ENCODE measurements around the gene MGMT.

Gene MGMT

DNA sequence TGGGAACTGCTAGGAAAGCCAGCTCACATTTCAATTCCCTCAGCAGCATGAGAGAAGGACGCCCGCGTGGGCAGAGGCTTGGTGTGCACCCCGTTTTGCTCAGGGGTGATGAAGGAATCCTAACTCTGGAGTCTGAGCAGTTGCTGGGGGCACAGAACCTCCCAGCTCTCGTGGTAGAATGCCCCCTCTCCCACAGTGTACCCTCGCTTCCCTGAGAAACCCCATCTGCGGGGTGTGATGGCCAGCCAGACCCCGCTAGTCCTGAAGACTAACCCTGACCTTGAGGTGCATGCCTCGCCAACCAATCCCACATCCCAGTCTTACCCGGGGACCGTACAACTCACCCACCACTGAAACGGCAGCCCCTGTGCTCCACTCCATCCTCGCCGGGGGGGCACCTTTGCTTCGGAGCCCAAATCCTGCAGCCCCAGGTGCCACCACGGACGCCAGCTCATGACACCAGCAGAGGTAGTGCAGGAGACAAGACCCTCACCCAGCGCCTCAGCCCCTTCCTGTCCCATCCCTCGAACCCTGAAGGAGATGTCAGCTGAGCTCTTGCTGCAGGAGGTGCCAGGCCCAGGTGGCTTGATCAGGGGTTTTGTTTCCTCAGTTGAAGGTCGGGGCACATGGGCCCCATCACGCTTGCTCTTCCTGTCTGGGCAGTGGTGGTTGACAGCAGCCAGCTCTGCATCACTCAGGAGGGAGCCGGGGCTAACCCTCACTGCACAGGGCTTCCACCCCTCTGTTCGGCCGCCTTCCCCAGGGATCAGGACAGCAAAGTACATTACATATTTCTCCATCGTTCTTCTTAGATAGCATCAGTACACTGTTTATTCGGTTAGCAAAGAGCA lies 236.5 kb downstream of the MGMT start:
- TF ChIP-seq SUZ12 (IDR thresholded peaks at IDR 0.05; ENCODE audit: extremely low read depth, insufficient read depth, insufficient read length) (no peak), ZNF274 (IDR thresholded peaks at IDR 0.05; ENCODE audit: low read depth, low read length) (no peak), YY1 (IDR thresholded peaks at IDR 0.05; ENCODE audit: insufficient read depth, insufficient read length) (no peak)
- H3K27me3 ChIP-seq (ENCODE audit: insufficient read depth, insufficient read length): no peaks in the 10 kb centered on the region
- no peaks in the 10 kb centered on the region for H3K36me3 ChIP-seq (ENCODE audit: insufficient read depth, insufficient read length, low read length)
- no peak overlapping the region for H3K4me3 ChIP-seq (ENCODE audit: insufficient read length, low read depth)
- H3K4me1 ChIP-seq (ENCODE audit: insufficient read depth, insufficient read length): peaks cover 1% of the 10 kb centered on the region
- H3K9me3 ChIP-seq (ENCODE audit: insufficient read depth, low read length): no peaks in the 10 kb centered on the region
- no peak overlapping the region for H3K9ac ChIP-seq (ENCODE audit: insufficient read length, low read depth)
- no peak for DNase-seq (ENCODE audit: low read depth, low spot score)

DNA sequence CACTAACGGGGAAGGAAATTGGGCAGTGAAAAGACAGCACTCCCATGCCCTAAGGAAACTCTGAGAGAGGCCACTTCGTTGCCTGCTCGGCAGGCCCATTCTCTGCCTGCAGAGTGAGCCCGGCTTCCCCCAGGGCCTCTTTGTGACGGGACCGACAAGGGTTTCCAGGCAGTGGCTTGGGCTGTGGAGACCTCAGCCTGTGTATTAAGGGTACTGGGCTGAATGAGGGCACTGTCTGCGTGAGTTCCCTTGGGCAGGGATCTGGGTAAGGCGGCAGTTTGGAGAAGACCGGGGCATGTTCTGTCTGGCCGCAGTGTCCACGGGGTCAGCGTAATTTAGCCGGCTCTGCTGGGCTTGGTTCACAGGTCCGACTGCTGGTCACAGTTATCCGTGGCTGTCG lies 237.2 kb downstream of the MGMT start:
- no peaks in the 10 kb centered on the region for H3K9me3 ChIP-seq (ENCODE audit: insufficient read depth, low read length)
- H3K4me1 ChIP-seq (ENCODE audit: insufficient read depth, insufficient read length): peaks cover 1% of the 10 kb centered on the region
- H3K27me3 ChIP-seq (ENCODE audit: insufficient read depth, insufficient read length): no peaks in the 10 kb centered on the region
- no peaks in the 10 kb centered on the region for H3K36me3 ChIP-seq (ENCODE audit: insufficient read depth, insufficient read length, low read length)
- no peak overlapping the region for H3K4me3 ChIP-seq (ENCODE audit: insufficient read length, low read depth)
- no peak overlapping the region for H3K9ac ChIP-seq (ENCODE audit: insufficient read length, low read depth)
- DNase-seq (ENCODE audit: low read depth, low spot score): no peak
- TF ChIP-seq ZNF274 (IDR thresholded peaks at IDR 0.05; ENCODE audit: low read depth, low read length): no peak
- no peak for TF ChIP-seq YY1 (IDR thresholded peaks at IDR 0.05; ENCODE audit: insufficient read depth, insufficient read length)
- no peak for TF ChIP-seq SUZ12 (IDR thresholded peaks at IDR 0.05; ENCODE audit: extremely low read depth, insufficient read depth, insufficient read length)

DNA sequence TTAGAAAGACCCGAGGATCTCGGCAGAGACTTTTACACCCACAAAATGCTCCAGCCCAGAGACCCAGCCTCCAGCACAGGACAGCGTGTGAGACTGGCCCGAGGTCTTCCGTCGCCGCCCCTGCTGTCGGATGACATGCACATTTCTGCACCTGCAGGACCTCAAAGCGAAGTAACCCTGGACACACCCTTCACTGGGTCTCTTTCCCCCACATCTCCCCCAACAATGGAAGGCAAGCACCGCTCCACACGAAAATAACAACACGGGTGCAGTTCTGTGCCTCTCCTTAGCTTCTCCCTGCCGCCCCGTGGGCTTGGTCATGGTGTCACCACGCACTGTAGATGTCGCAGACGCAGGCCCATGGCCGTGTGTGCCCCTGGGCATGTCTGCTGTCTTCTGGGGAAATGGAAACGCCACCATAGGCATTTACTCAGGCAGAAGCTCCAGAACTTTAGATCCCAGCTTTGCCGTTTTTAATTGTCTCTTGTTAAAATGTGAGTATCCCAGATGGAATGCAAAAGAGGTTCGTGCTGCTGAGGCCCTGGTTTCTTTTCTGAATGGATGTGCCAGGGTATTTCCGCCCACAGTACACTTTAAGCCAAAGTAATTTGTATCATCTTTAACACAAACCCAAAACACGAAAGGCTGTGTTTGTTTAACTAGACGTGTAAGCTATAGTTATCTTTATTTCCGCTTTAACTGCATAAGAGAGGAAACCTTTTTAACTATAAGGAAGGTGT lies 237.9 kb downstream of the MGMT start:
- TF ChIP-seq SUZ12 (IDR thresholded peaks at IDR 0.05; ENCODE audit: extremely low read depth, insufficient read depth, insufficient read length) (no peak), ZNF274 (IDR thresholded peaks at IDR 0.05; ENCODE audit: low read depth, low read length) (no peak), YY1 (IDR thresholded peaks at IDR 0.05; ENCODE audit: insufficient read depth, insufficient read length) (no peak)
- no peaks in the 10 kb centered on the region for H3K9me3 ChIP-seq (ENCODE audit: insufficient read depth, low read length)
- no peak for DNase-seq (ENCODE audit: low read depth, low spot score)
- no peak overlapping the region for H3K9ac ChIP-seq (ENCODE audit: insufficient read length, low read depth)
- no peaks in the 10 kb centered on the region for H3K27me3 ChIP-seq (ENCODE audit: insufficient read depth, insufficient read length)
- H3K4me3 ChIP-seq (ENCODE audit: insufficient read length, low read depth): no peak overlapping the region
- no peaks in the 10 kb centered on the region for H3K36me3 ChIP-seq (ENCODE audit: insufficient read depth, insufficient read length, low read length)
- H3K4me1 ChIP-seq (ENCODE audit: insufficient read depth, insufficient read length): peaks cover 4% of the 10 kb centered on the region

DNA sequence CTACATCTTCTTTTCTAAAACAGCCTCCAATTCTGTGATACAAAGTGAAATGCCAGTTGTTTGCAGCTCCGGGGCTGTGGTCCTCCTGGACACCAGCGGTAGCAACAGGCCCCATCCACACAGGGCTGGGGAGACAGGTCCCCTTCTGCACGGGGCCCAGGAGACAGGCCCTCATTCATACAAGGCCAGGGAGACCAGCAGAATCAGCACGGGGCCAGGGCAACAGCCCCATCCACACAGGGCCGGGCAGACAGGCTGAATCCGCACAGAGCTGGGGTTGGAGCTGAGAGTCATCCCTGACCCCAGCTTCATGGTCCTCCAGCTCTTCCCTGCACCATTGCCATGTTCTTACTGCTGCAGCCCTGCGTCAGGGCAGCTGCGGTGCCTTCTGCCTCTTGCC lies 238.6 kb downstream of the MGMT start:
- no peaks in the 10 kb centered on the region for H3K9me3 ChIP-seq (ENCODE audit: insufficient read depth, low read length)
- no peaks in the 10 kb centered on the region for H3K36me3 ChIP-seq (ENCODE audit: insufficient read depth, insufficient read length, low read length)

DNA sequence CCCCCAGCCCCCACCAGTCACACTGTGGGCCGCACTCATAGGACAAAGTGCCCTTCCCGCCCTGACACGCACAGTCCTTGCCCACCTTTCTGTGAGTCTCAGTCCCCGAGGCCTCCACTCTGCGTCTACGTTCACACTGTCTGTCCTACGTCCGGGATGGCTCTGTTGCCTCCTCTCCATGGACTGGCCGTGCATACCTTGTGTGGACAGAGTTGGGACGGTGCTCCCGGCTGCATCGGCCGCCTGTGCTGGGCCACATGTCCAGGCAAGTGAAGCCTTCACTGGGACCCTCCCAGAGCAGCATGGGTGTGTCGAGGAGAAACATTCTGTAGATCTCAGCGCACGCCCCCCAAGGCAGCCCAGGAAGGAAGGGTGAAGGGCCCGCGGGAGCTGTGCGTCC lies 239.0 kb downstream of the MGMT start:
- H3K9me3 ChIP-seq (ENCODE audit: insufficient read depth, low read length): no peaks in the 10 kb centered on the region
- H3K36me3 ChIP-seq (ENCODE audit: insufficient read depth, insufficient read length, low read length): no peaks in the 10 kb centered on the region
- peaks cover 6% of the 10 kb centered on the region for H3K4me1 ChIP-seq (ENCODE audit: insufficient read depth, insufficient read length)
- no peaks in the 10 kb centered on the region for H3K27me3 ChIP-seq (ENCODE audit: insufficient read depth, insufficient read length)
- no peak overlapping the region for H3K9ac ChIP-seq (ENCODE audit: insufficient read length, low read depth)
- DNase-seq (ENCODE audit: low read depth, low spot score): no peak
- H3K4me3 ChIP-seq (ENCODE audit: insufficient read length, low read depth): no peak overlapping the region
- TF ChIP-seq ZNF274 (IDR thresholded peaks at IDR 0.05; ENCODE audit: low read depth, low read length): no peak
- no peak for TF ChIP-seq SUZ12 (IDR thresholded peaks at IDR 0.05; ENCODE audit: extremely low read depth, insufficient read depth, insufficient read length)
- no peak for TF ChIP-seq YY1 (IDR thresholded peaks at IDR 0.05; ENCODE audit: insufficient read depth, insufficient read length)

More for the DNA sequence above, 238.6 kb downstream of the MGMT start:
- Histone ChIP-seq H3K4me1 (ENCODE audit: insufficient read depth, insufficient read length) (peaks cover 6% of the 10 kb centered on the region), H3K9ac (ENCODE audit: insufficient read length, low read depth) (no peak overlapping the region), H3K4me3 (ENCODE audit: insufficient read length, low read depth) (no peak overlapping the region), H3K27me3 (ENCODE audit: insufficient read depth, insufficient read length) (no peaks in the 10 kb centered on the region)
- DNase-seq (ENCODE audit: low read depth, low spot score): no peak
- TF ChIP-seq YY1 (IDR thresholded peaks at IDR 0.05; ENCODE audit: insufficient read depth, insufficient read length) (no peak), SUZ12 (IDR thresholded peaks at IDR 0.05; ENCODE audit: extremely low read depth, insufficient read depth, insufficient read length) (no peak), ZNF274 (IDR thresholded peaks at IDR 0.05; ENCODE audit: low read depth, low read length) (no peak)

DNA sequence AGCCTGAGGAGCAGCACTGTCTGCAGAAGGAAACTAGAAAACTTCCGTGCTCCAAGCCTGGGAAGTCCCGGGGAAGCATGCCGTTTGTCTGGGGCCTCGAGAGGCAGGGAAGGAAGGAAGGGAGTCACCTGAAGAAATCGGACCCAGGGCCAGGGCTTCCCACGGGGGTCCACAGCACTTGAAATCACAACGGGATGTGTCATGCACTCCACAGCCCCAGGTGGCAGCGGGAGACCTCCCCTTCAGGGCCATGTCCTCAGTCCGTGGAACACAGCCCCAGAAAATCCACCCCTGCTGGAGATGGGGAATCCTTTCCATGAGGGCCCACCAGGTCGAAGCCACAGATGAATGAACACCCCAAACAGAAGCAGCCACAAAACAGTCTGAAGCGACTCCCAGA lies 239.5 kb downstream of the MGMT start:
- DNase-seq (ENCODE audit: low read depth, low spot score): no peak
- H3K4me1 ChIP-seq (ENCODE audit: insufficient read depth, insufficient read length): peaks cover 6% of the 10 kb centered on the region
- no peaks in the 10 kb centered on the region for H3K9me3 ChIP-seq (ENCODE audit: insufficient read depth, low read length)
- no peak overlapping the region for H3K4me3 ChIP-seq (ENCODE audit: insufficient read length, low read depth)
- no peaks in the 10 kb centered on the region for H3K36me3 ChIP-seq (ENCODE audit: insufficient read depth, insufficient read length, low read length)
- TF ChIP-seq YY1 (IDR thresholded peaks at IDR 0.05; ENCODE audit: insufficient read depth, insufficient read length) (no peak), SUZ12 (IDR thresholded peaks at IDR 0.05; ENCODE audit: extremely low read depth, insufficient read depth, insufficient read length) (no peak), ZNF274 (IDR thresholded peaks at IDR 0.05; ENCODE audit: low read depth, low read length) (no peak)
- no peak overlapping the region for H3K9ac ChIP-seq (ENCODE audit: insufficient read length, low read depth)
- no peaks in the 10 kb centered on the region for H3K27me3 ChIP-seq (ENCODE audit: insufficient read depth, insufficient read length)
